Mucosa of gallbladder (tissue), 1 donor: ENCODE data around the gene SOX18. TPM values are rescaled to one million over a fixed set of nuclear protein-coding genes. Genes with fewer than 3 reads are reported as not detected.

ENCODE experiments used
- DNase-seq: peaks from one replicate; pipeline ENCODE4 v3.0.0-alpha.2; 2020; ENCODE audit warnings: low spot score
- total RNA-seq: library from RNA; stranded (reverse); gene quantifications from one replicate; pipeline ENCODE4 v1.2.1, GENCODE V29; 2021
- donor health status: DM: no; HTN: no; CAD: no.

Gene SOX18
- total RNA-seq, 1 donor from 2014 or later: 30.1 TPM

GRCh38 chr20:64052987-64053840, 3.8 kb upstream of the SOX18 start:
- no peak for DNase-seq

GRCh38 chr20:64052326-64052722, 2.9 kb upstream of the SOX18 start:
- no peak for DNase-seq

- no peak for DNase-seq
These were observed 2.3 kb upstream of the SOX18 start for GRCh38 chr20:64051561-64052325.

- no peak for DNase-seq
These were observed 1.6 kb upstream of the SOX18 start for GRCh38 chr20:64051033-64051452.

GRCh38 chr20:64050261-64051032, 1.0 kb upstream of the SOX18 start:
- DNase-seq: no peak

- DNase-seq: no peak
These were observed 430 bp upstream of the SOX18 start for GRCh38 chr20:64049878-64050260.

GRCh38 chr20:64048402-64049044, 916 bp downstream of the SOX18 start:
- DNase-seq: no peak

GRCh38 chr20:64047968-64048401, 1.5 kb downstream of the SOX18 start:
- no peak for DNase-seq

- no peak for DNase-seq
These were observed 2.4 kb downstream of the SOX18 start for GRCh38 chr20:64047046-64047389.

- DNase-seq: no peak
These were observed 4.0 kb downstream of the SOX18 start for GRCh38 chr20:64045346-64046011.

- DNase-seq: no peak
These were observed 4.8 kb downstream of the SOX18 start for GRCh38 chr20:64044484-64045247.

GRCh38 chr20:64043768-64044167, 5.7 kb downstream of the SOX18 start:
- no peak for DNase-seq

- no peak for DNase-seq
These were observed 7.2 kb downstream of the SOX18 start for GRCh38 chr20:64042054-64042781.

GRCh38 chr20:64041781-64042053, 7.7 kb downstream of the SOX18 start:
- DNase-seq: no peak

- DNase-seq: no peak
These were observed 8.2 kb downstream of the SOX18 start for GRCh38 chr20:64041040-64041780.

GRCh38 chr20:64040231-64041039, 9.0 kb downstream of the SOX18 start:
- DNase-seq: no peak

GRCh38 chr20:64039293-64040160, 9.9 kb downstream of the SOX18 start:
- no peak for DNase-seq
